Loucy (cell line): ENCODE measurements around the gene ALDH3A1.

ENCODE experiments used
- H2AFZ ChIP-seq: fragments of 200-600 bp; sonication (generic); 2 replicates; pipeline ENCODE4 v1.6.0; 2016; ENCODE audit warnings: antibody characterized with exemption, mild to moderate bottlenecking, low read length, moderate library complexity
- H3F3A ChIP-seq: fragments of 200-600 bp; 2 replicates; pipeline ENCODE4 v1.6.0; 2016; ENCODE audit warnings: antibody characterized with exemption, low read depth, mild to moderate bottlenecking
- H3K27me3 ChIP-seq: fragments of 200-600 bp; sonication (generic); 2 replicates; pipeline ENCODE4 v1.6.1; 2014; ENCODE audit warnings: low read length, mild to moderate bottlenecking; ENCODE audit not compliant: insufficient read depth, poor library complexity, severe bottlenecking
- H3K36me3 ChIP-seq: fragments of 200-600 bp; sonication (generic); 2 replicates; pipeline ENCODE4 v1.6.1; 2016; ENCODE audit warnings: low read length; ENCODE audit not compliant: insufficient read depth
- H3K4me1 ChIP-seq: fragments of 200-600 bp; sonication (generic); 2 replicates; pipeline ENCODE4 v1.5.1; 2014; ENCODE audit warnings: low read length, mild to moderate bottlenecking; ENCODE audit not compliant: insufficient read depth, poor library complexity, severe bottlenecking
- H3K4me2 ChIP-seq: fragments of 200-600 bp; sonication (generic); 2 replicates; pipeline ENCODE4 v1.6.0; 2014; ENCODE audit warnings: antibody characterized with exemption, low read length, low read depth, mild to moderate bottlenecking; ENCODE audit not compliant: poor library complexity, severe bottlenecking
- H3K4me3 ChIP-seq: fragments of 200-600 bp; sonication (generic); 2 replicates; pipeline ENCODE4 v1.5.1; 2014; ENCODE audit warnings: low read length, mild to moderate bottlenecking, mixed read lengths; ENCODE audit not compliant: poor library complexity, severe bottlenecking
- H3K79me2 ChIP-seq: fragments of 200-600 bp; sonication (generic); 2 replicates; pipeline ENCODE4 v1.6.1; 2014; ENCODE audit warnings: low read length; ENCODE audit not compliant: insufficient read depth
- H3K9ac ChIP-seq: fragments of 200-600 bp; sonication (generic); 2 replicates; pipeline ENCODE4 v1.6.0; 2014; ENCODE audit warnings: mild to moderate bottlenecking, low read depth, low read length, moderate library complexity; ENCODE audit not compliant: poor library complexity, severe bottlenecking
- H3K9me2 ChIP-seq: fragments of 200-600 bp; sonication (generic); replicated peaks from 2 replicates; pipeline ENCODE4 v1.6.1; 2016; ENCODE audit warnings: low read depth, low read length, mixed read lengths
- H3K9me3 ChIP-seq: fragments of 200-600 bp; sonication (generic); 2 replicates; pipeline ENCODE4 v1.6.1; 2014; ENCODE audit warnings: mild to moderate bottlenecking, antibody characterized with exemption, low read length, low read depth; ENCODE audit not compliant: insufficient read depth
- H4K20me1 ChIP-seq: fragments of 200-600 bp; sonication (generic); 2 replicates; pipeline ENCODE4 v1.6.0; 2014; ENCODE audit warnings: antibody characterized with exemption, low read length, mild to moderate bottlenecking; ENCODE audit not compliant: insufficient read depth, poor library complexity, severe bottlenecking
- CTCF ChIP-seq: fragments of 200-600 bp; sonication (generic); conservative IDR thresholded peaks from 2 replicates; pipeline ENCODE4 v1.5.1; 2014; ENCODE audit warnings: mild to moderate bottlenecking, antibody characterized with exemption, low read length
- EZH2phosphoT487 ChIP-seq: fragments of 200-600 bp; IDR thresholded peaks from 2 replicates; pipeline ENCODE4 v1.6.1; 2018; ENCODE audit warnings: antibody characterized with exemption, mild to moderate bottlenecking, moderate library complexity, borderline replicate concordance

The ALDH3A1 gene

GRCh38 chr17:19762515-19762961, 14.4 kb upstream of the ALDH3A1 start:
- no peak for TF ChIP-seq EZH2phosphoT487
- peak; percentile 45 for TF ChIP-seq CTCF
- Histone ChIP-seq H3K36me3 (no peaks in the 10 kb centered on the region), H3K9me2 (no peaks in the 10 kb centered on the region), H3K27me3 (no peaks in the 10 kb centered on the region), H3K4me1 (no peaks in the 10 kb centered on the region), H3K4me3 (no peak overlapping the region), H3F3A (no peaks in the 10 kb centered on the region), H2AFZ (0 out of 2 replicates have a peak overlapping the region, but pooled peaks have one; percentile 43), H4K20me1 (no peaks in the 10 kb centered on the region), H3K9me3 (no peaks in the 10 kb centered on the region), H3K9ac (no peak overlapping the region), H3K4me2 (no peak overlapping the region), H3K79me2 (no peaks in the 10 kb centered on the region)

GRCh38 chr17:19760746-19761145, 12.6 kb upstream of the ALDH3A1 start:
- no peaks in the 10 kb centered on the region for H3K27me3 ChIP-seq
- no peak overlapping the region for H3K4me2 ChIP-seq
- no peaks in the 10 kb centered on the region for H3K79me2 ChIP-seq
- no peaks in the 10 kb centered on the region for H3K36me3 ChIP-seq
- no peaks in the 10 kb centered on the region for H3F3A ChIP-seq
- H2AFZ ChIP-seq, result no peak overlapping the region
- H3K4me1 ChIP-seq, result no peaks in the 10 kb centered on the region
- H4K20me1 ChIP-seq, result no peaks in the 10 kb centered on the region
- H3K9ac ChIP-seq, result no peak overlapping the region
- no peak for TF ChIP-seq CTCF
- TF ChIP-seq EZH2phosphoT487, result no peak
- no peak overlapping the region for H3K4me3 ChIP-seq
- H3K9me3 ChIP-seq, result no peaks in the 10 kb centered on the region
- H3K9me2 ChIP-seq, result no peaks in the 10 kb centered on the region

GRCh38 chr17:19759568-19760549, 11.8 kb upstream of the ALDH3A1 start:
- Histone ChIP-seq H3K9me3 (no peaks in the 10 kb centered on the region), H2AFZ (no peak overlapping the region), H3K79me2 (no peaks in the 10 kb centered on the region), H3F3A (no peaks in the 10 kb centered on the region), H3K36me3 (no peaks in the 10 kb centered on the region), H3K4me3 (no peak overlapping the region), H3K9me2 (no peaks in the 10 kb centered on the region), H4K20me1 (no peaks in the 10 kb centered on the region), H3K27me3 (no peaks in the 10 kb centered on the region), H3K9ac (no peak overlapping the region), H3K4me1 (no peaks in the 10 kb centered on the region), H3K4me2 (no peak overlapping the region)
- TF ChIP-seq EZH2phosphoT487, result no peak
- TF ChIP-seq CTCF, result no peak
